Cardiac muscle cell (in vitro differentiated cells and primary cell): ENCODE data around the gene CEMIP. TPM values are rescaled to one million over a fixed set of nuclear protein-coding genes. Genes with fewer than 3 reads are reported as not detected.

Source experiments
- DNase-seq, 2 donors: peaks; one replicate each; pipeline versions ENCODE4 v3.0.0 to v3.0.0-alpha.2; 2010 to 2017; ENCODE audit warnings: low read depth in 1 of 2, low spot score in 1 of 2
- H3K27ac ChIP-seq: fragments of 200-600 bp; sonication (generic); 2 replicates; pipeline ENCODE4 v1.5.1; 2016
- H3K27me3 ChIP-seq: fragments of 200-600 bp; sonication (generic); 2 replicates; pipeline ENCODE4 v1.6.0; 2016; ENCODE audit warnings: control low read depth
- H3K36me3 ChIP-seq: fragments of 200-600 bp; sonication (generic); 2 replicates; pipeline ENCODE4 v1.5.1; 2016; ENCODE audit warnings: control low read depth
- H3K4me1 ChIP-seq: fragments of 200-600 bp; sonication (generic); 2 replicates; pipeline ENCODE4 v1.8.1; 2017; ENCODE audit warnings: low read depth, mild to moderate bottlenecking, mixed run types
- H3K4me3 ChIP-seq: fragments of 200-600 bp; sonication (generic); 2 replicates; pipeline ENCODE4 v1.5.1; 2016; ENCODE audit warnings: mild to moderate bottlenecking
- H3K9me3 ChIP-seq: fragments of 200-600 bp; sonication (generic); 2 replicates; pipeline ENCODE4 v1.5.1; 2017; ENCODE audit warnings: low read depth, mild to moderate bottlenecking, control low read depth
- CTCF ChIP-seq: IDR thresholded peaks from 2 replicates; pipeline ENCODE4 v1.5.1; 2012; ENCODE audit warnings: low read depth, mild to moderate bottlenecking, low read length
- polyA plus RNA-seq: library from polyadenylated mRNA; unstranded; fragments of >200 nt; fragmentation: Nextera tagmentation; extraction: Ambion mirVana; gene quantifications from 2 replicates; pipeline ENCODE4 v1.2.1, GENCODE V29; 2016
- total RNA-seq: library from RNA; depleted of rRNA; stranded (reverse); fragments of >200 nt; gene quantifications from 2 replicates; pipeline ENCODE4 v1.2.3, GENCODE V29; 2016

Gene CEMIP
- total and polyA plus RNA-seq, 2 experiments from 2014 or later, result 0.12 to 1.9 TPM

GRCh38 chr15:80791004-80791403 is 11.8 kb downstream of the CEMIP start:
- no peak for DNase-seq
- Histone ChIP-seq H3K9me3 (no peaks in the 10 kb centered on the region), H3K4me3 (no peak overlapping the region), H3K27ac (no peak overlapping the region), H3K36me3 (no peaks in the 10 kb centered on the region), H3K4me1 (no peaks in the 10 kb centered on the region), H3K27me3 (no peaks in the 10 kb centered on the region)
- TF ChIP-seq CTCF, result no peak

- Histone ChIP-seq H3K9me3 (no peaks in the 10 kb centered on the region), H3K27ac (no peak overlapping the region), H3K36me3 (no peaks in the 10 kb centered on the region), H3K4me1 (no peaks in the 10 kb centered on the region), H3K27me3 (no peaks in the 10 kb centered on the region), H3K4me3 (no peak overlapping the region)
- no peak for DNase-seq
- TF ChIP-seq CTCF, result no peak
Observed at GRCh38 chr15:80796407-80796806, 17.2 kb downstream of the CEMIP start.

GRCh38 chr15:80798911-80799310 is 19.7 kb downstream of the CEMIP start:
- Histone ChIP-seq H3K27me3 (no peaks in the 10 kb centered on the region), H3K27ac (no peak overlapping the region)
- no peak for TF ChIP-seq CTCF

GRCh38 chr15:80800067-80800466 is 20.9 kb downstream of the CEMIP start:
- H3K9me3 ChIP-seq, result no peaks in the 10 kb centered on the region
- no peak overlapping the region for H3K27ac ChIP-seq
- H3K4me1 ChIP-seq, result no peaks in the 10 kb centered on the region

More at GRCh38 chr15:80798911-80799310, 19.7 kb downstream of the CEMIP start:
- Histone ChIP-seq H3K9me3 (no peaks in the 10 kb centered on the region), H3K4me1 (no peaks in the 10 kb centered on the region), H3K36me3 (no peaks in the 10 kb centered on the region), H3K4me3 (no peak overlapping the region)
- no peak for DNase-seq

GRCh38 chr15:80801891-80802680 is 22.9 kb downstream of the CEMIP start:
- TF ChIP-seq CTCF, result no peak
- H3K9me3 ChIP-seq, result no peaks in the 10 kb centered on the region
- no peaks in the 10 kb centered on the region for H3K27me3 ChIP-seq
- no peaks in the 10 kb centered on the region for H3K36me3 ChIP-seq
- no peak for DNase-seq
- no peak overlapping the region for H3K4me3 ChIP-seq
- no peaks in the 10 kb centered on the region for H3K4me1 ChIP-seq
- H3K27ac ChIP-seq, result no peak overlapping the region

More at GRCh38 chr15:80800067-80800466, 20.9 kb downstream of the CEMIP start:
- TF ChIP-seq CTCF, result no peak
- Histone ChIP-seq H3K36me3 (no peaks in the 10 kb centered on the region), H3K4me3 (no peak overlapping the region), H3K27me3 (no peaks in the 10 kb centered on the region)
- DNase-seq, result no peak
